Measurements from ENCODE around the gene TSACC.

GRCh38 chr1:156293895-156294294 lies 44.4 kb upstream of the TSACC start:
- no peak for TF ChIP-seq EZH2phosphoT487 (IDR thresholded peaks at IDR 0.05; ENCODE audit: borderline replicate concordance, low read length)
- no peak for TF ChIP-seq CTCF (conservative IDR thresholded peaks at IDR 0.05; ENCODE audit: low read depth, low read length)
